Fibroblast of the conjunctiva (primary cell): Measurements from ENCODE around the gene NRXN3.
"Not testable (repeated sequence)": the region's sequence is repeated elsewhere in the genome, so short reads cannot be mapped to it uniquely, and the experiment has no call there.

Experiments
- DNase-seq: peaks from one replicate; pipeline ENCODE4 v3.0.0-alpha.2; 2010; ENCODE audit warnings: low read depth

The NRXN3 gene

GRCh38 chr14:78486081-78486480 is 315.9 kb downstream of the NRXN3 start:
- no peak for DNase-seq

GRCh38 chr14:78486621-78487020 is 316.4 kb downstream of the NRXN3 start:
- DNase-seq, result no peak

- not testable (repeated sequence) for DNase-seq
Observed at GRCh38 chr14:78487573-78487972, 317.4 kb downstream of the NRXN3 start.

- DNase-seq, result no peak
Observed at GRCh38 chr14:78488938-78489337, 318.8 kb downstream of the NRXN3 start.

GRCh38 chr14:78491048-78491447 is 320.9 kb downstream of the NRXN3 start:
- DNase-seq, result no peak

- DNase-seq, result no peak
Observed at GRCh38 chr14:78498062-78498595, 328.0 kb downstream of the NRXN3 start.

- DNase-seq, result no peak
Observed at GRCh38 chr14:78501909-78502308, 331.7 kb downstream of the NRXN3 start.

- DNase-seq, result no peak
Observed at GRCh38 chr14:78508023-78508422, 337.9 kb downstream of the NRXN3 start.

GRCh38 chr14:78509516-78509915 is 339.3 kb downstream of the NRXN3 start:
- DNase-seq, result no peak

GRCh38 chr14:78512021-78512420 is 341.8 kb downstream of the NRXN3 start:
- DNase-seq, result no peak

- no peak for DNase-seq
Observed at GRCh38 chr14:78519863-78520262, 349.7 kb downstream of the NRXN3 start.

- no peak for DNase-seq
Observed at GRCh38 chr14:78524196-78524595, 354.0 kb downstream of the NRXN3 start.

- no peak for DNase-seq
Observed at GRCh38 chr14:78524766-78525165, 354.6 kb downstream of the NRXN3 start.

- no peak for DNase-seq
Observed at GRCh38 chr14:78530078-78530477, 359.9 kb downstream of the NRXN3 start.

GRCh38 chr14:78534141-78534540 is 364.0 kb downstream of the NRXN3 start:
- DNase-seq, result no peak

- DNase-seq, result no peak
Observed at GRCh38 chr14:78535041-78535440, 364.9 kb downstream of the NRXN3 start.

GRCh38 chr14:78541788-78542187 is 371.6 kb downstream of the NRXN3 start:
- not testable (repeated sequence) for DNase-seq

- DNase-seq, result no peak
Observed at GRCh38 chr14:78543433-78543832, 373.3 kb downstream of the NRXN3 start.

- no peak for DNase-seq
Observed at GRCh38 chr14:78561074-78561473, 390.9 kb downstream of the NRXN3 start.

GRCh38 chr14:78566026-78566858 is 396.1 kb downstream of the NRXN3 start:
- DNase-seq, result peak; percentile 32

GRCh38 chr14:78566859-78567172 is 396.6 kb downstream of the NRXN3 start:
- DNase-seq, result no peak

- DNase-seq, result no peak
Observed at GRCh38 chr14:78567343-78567742, 397.2 kb downstream of the NRXN3 start.

- not testable (repeated sequence) for DNase-seq
Observed at GRCh38 chr14:78573736-78574135, 403.6 kb downstream of the NRXN3 start.
